Measurements from ENCODE around the gene S1PR5.

Gene S1PR5

GRCh38 chr19:10517361-10517759 is at the start of gene S1PR5:
Gene S1PR5, minus strand, starts transcription at chr19:10517447. Its CDS starts 2,436 bp downstream, at chr19:10515011.
- H3F3A ChIP-seq (ENCODE audit: control insufficient read depth, insufficient read depth) = no peaks in the 10 kb centered on the region
- H3K4me2 ChIP-seq (ENCODE audit: low read length) = peak within 1 kb of the TSS; percentile 28
- no peaks in the 10 kb centered on the region for H3K36me3 ChIP-seq (ENCODE audit: control insufficient read depth, low read length)
- peaks cover 2% of the 10 kb centered on the region; the same call in 1 of the 2 replicates for H4K20me1 ChIP-seq (ENCODE audit: control insufficient read depth, insufficient read depth, low read depth, low read length)
- peaks cover 17% of the 10 kb centered on the region for H3K4me1 ChIP-seq (ENCODE audit: control insufficient read depth, low read length)
- peaks cover 46% of the 10 kb centered on the region for H3K27me3 ChIP-seq (ENCODE audit: control insufficient read depth, low read length)
- H3K27ac ChIP-seq (ENCODE audit: low read depth, low read length) = no peak within 1 kb of the TSS
- TF ChIP-seq CTCF (IDR thresholded peaks at IDR 0.05; ENCODE audit: low read depth, low read length, poor library complexity, severe bottlenecking) = no peak
- TF ChIP-seq EZH2phosphoT487 (IDR thresholded peaks at IDR 0.05; ENCODE audit: borderline replicate concordance, low read length) = no peak
- 0 out of 2 replicates have a peak within 1 kb of the TSS, but pooled peaks have one; percentile 5 for H3K4me3 ChIP-seq (ENCODE audit: low read length)
- H3K9me3 ChIP-seq (ENCODE audit: control insufficient read depth, insufficient read depth, low read length) = no peaks in the 10 kb centered on the region
- no peaks in the 10 kb centered on the region for H3K9me2 ChIP-seq (replicated peaks; ENCODE audit: control insufficient read depth, low read length)
- H3K79me2 ChIP-seq (ENCODE audit: control insufficient read depth, low read length) = no peaks in the 10 kb centered on the region

- H3K36me3 ChIP-seq (ENCODE audit: control insufficient read depth, low read length) = peaks cover 21% of the 10 kb centered on the region
- H3K27ac ChIP-seq (ENCODE audit: low read depth, low read length) = peak overlapping the region; percentile 92
- H3K4me2 ChIP-seq (ENCODE audit: low read length) = peak overlapping the region; percentile 92
- H3K4me3 ChIP-seq (ENCODE audit: low read length) = peak overlapping the region; percentile 87
- H3K9me2 ChIP-seq (replicated peaks; ENCODE audit: control insufficient read depth, low read length) = no peaks in the 10 kb centered on the region
- no peaks in the 10 kb centered on the region for H4K20me1 ChIP-seq (ENCODE audit: control insufficient read depth, insufficient read depth, low read depth, low read length)
- peaks cover 36% of the 10 kb centered on the region for H3K79me2 ChIP-seq (ENCODE audit: control insufficient read depth, low read length)
- no peaks in the 10 kb centered on the region for H3K9me3 ChIP-seq (ENCODE audit: control insufficient read depth, insufficient read depth, low read length)
- no peaks in the 10 kb centered on the region for H3K27me3 ChIP-seq (ENCODE audit: control insufficient read depth, low read length)
- peaks cover 21% of the 10 kb centered on the region for H3F3A ChIP-seq (ENCODE audit: control insufficient read depth, insufficient read depth)
- peaks cover 39% of the 10 kb centered on the region for H3K4me1 ChIP-seq (ENCODE audit: control insufficient read depth, low read length)
- TF ChIP-seq EZH2phosphoT487 (IDR thresholded peaks at IDR 0.05; ENCODE audit: borderline replicate concordance, low read length) = no peak
- no peak for TF ChIP-seq CTCF (IDR thresholded peaks at IDR 0.05; ENCODE audit: low read depth, low read length, poor library complexity, severe bottlenecking)
These were observed 49.6 kb upstream of the S1PR5 start for GRCh38 chr19:10566658-10567410.

- Histone ChIP-seq H3K27me3 (ENCODE audit: control insufficient read depth, low read length) (no peaks in the 10 kb centered on the region), H3K79me2 (ENCODE audit: control insufficient read depth, low read length) (peaks cover 36% of the 10 kb centered on the region), H3K36me3 (ENCODE audit: control insufficient read depth, low read length) (peaks cover 25% of the 10 kb centered on the region), H3K4me3 (ENCODE audit: low read length) (peak overlapping the region; percentile 87), H3K4me1 (ENCODE audit: control insufficient read depth, low read length) (peaks cover 39% of the 10 kb centered on the region), H3K9me3 (ENCODE audit: control insufficient read depth, insufficient read depth, low read length) (no peaks in the 10 kb centered on the region), H4K20me1 (ENCODE audit: control insufficient read depth, insufficient read depth, low read depth, low read length) (no peaks in the 10 kb centered on the region), H3K4me2 (ENCODE audit: low read length) (peak overlapping the region; percentile 92), H3K27ac (ENCODE audit: low read depth, low read length) (peak overlapping the region; percentile 92), H3K9me2 (replicated peaks; ENCODE audit: control insufficient read depth, low read length) (no peaks in the 10 kb centered on the region), H3F3A (ENCODE audit: control insufficient read depth, insufficient read depth) (peaks cover 21% of the 10 kb centered on the region)
- TF ChIP-seq CTCF (IDR thresholded peaks at IDR 0.05; ENCODE audit: low read depth, low read length, poor library complexity, severe bottlenecking) (no peak), EZH2phosphoT487 (IDR thresholded peaks at IDR 0.05; ENCODE audit: borderline replicate concordance, low read length) (no peak)
These were observed 49.1 kb upstream of the S1PR5 start for GRCh38 chr19:10566408-10566657.

All from DOHH2 (cell line).